GM18870 (cell line): ENCODE data around the gene DLK2.
"Not testable (repeated sequence)": the region's sequence is repeated elsewhere in the genome, so short reads cannot be mapped to it uniquely, and the experiment has no call there.

ENCODE experiments used
- ATAC-seq: cut with Tn5 transposase; IDR thresholded peaks from one replicate; pipeline ENCODE4 v1.9.1; 2021; ENCODE audit warnings: moderate library complexity; ENCODE audit not compliant: unreplicated experiment

DLK2 gene

DNA sequence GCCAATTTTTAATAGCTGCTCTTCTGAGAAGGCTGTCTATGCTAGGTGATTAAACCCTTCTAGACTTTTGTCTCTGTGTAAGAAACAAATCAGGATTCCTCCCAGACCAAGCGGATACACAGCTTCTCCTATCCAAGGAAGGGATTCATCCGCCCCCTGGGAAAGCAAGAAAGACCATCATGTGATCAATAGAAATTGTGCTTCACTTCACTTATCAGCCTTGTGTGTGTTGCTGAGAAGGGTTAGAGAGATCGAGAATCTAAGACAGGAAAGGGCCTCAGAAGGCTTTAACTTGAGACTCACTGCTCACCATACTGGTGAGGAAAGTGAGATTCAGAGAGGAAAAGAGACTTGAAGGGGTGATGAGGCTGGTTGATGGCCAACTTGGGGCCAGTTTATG, 26.5 kb downstream of the DLK2 start:
- ATAC-seq, result no peak

DNA sequence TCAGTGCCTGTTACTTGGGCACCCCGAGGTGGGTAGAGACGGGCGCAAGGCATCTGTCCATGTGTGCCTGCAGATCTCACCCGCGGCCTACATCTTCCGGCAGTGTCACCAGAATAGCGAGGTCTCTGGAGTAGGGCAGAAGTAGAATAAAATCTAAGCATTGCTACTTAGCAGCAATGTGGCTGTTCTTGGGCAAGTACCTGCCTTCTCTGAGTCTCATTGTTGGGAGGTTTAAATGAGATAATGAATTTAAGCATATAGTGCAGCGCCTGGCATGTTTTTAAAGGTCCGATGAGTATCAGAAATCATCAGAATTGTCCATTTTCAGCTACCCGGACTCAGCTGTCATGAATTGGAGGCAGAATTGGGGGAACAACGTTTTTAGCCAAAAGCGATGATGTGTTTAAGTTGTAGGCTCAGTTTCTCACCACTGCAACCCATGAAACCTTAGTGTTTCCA, 27.2 kb downstream of the DLK2 start:
- peak; percentile 32 for ATAC-seq

- peak; percentile 89 for ATAC-seq
Measured at GRCh38 chr6:43427406-43428111, 27.8 kb downstream of the DLK2 start, which contains the start of gene ABCC10. ABCC10 (plus strand) TSS chr6:43427541; CDS start chr6:43427979, 438 bp downstream.

DNA sequence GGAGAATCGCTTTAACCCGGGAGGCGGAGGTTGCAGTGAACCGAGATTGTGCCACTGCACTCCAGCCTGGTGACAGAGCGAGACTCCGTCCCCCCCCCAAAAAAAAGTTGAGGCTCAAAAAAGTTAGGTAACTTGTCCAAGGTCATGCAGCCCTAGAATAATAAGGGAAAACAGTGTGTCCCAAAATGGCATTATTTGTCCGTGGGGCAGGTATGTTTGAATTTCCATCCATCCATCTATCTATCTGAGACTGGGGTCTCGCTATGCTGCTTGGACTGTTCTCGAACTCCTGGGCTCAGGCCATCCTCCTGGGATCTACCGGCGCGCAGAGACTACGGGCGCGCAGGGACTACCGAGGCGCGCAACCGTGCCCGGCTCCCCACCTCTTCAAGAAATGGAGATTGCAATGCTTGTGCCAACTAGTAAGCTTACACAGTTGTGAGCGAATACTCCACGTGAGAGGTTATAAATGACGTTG, 28.4 kb downstream of the DLK2 start:
- no peak for ATAC-seq

DNA sequence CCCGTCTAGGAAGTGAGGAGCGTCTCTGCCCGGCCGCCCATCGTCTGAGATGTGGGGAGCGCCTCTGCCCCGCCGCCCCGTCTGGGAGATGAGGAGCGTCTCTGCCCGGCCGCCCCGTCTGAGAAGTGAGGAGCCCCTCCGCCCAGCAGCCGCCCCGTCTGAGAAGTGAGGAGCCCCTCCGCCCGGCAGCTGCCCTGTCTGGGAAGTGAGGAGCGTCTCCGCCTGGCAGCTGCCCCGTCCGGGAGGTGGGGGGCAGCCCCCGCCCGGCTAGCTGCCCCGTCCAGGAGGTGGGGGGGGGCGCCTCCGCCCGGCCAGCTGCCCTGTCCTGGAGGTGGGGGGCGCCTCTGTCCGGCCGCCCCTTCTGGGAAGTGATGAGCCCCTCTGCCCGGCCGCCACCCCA, 30.3 kb downstream of the DLK2 start:
- ATAC-seq, result not testable (repeated sequence)

DNA sequence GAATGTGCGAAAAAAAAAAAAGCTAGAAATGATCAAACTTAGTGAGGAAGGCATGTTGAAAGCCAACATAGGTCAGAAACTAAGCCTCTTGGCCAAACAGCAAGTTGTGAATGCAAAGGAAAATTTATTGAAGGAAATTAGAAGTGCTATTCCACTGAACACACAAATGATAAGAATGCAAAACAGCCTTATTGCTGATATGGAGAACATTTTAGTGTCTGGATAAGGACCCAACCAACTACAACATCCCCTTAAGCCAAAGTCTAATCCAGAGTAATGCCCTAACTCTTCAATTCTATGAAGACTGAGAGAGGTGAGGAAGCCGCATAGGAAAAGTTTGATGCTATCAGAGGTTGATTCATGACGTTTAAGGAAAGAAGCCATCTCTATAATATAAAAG, 33.5 kb downstream of the DLK2 start:
- no peak for ATAC-seq

GRCh38 chr6:43420012-43420709, 35.2 kb downstream of the DLK2 start:
- no peak for ATAC-seq

GRCh38 chr6:43416935-43417334, 38.4 kb downstream of the DLK2 start:
- no peak for ATAC-seq

DNA sequence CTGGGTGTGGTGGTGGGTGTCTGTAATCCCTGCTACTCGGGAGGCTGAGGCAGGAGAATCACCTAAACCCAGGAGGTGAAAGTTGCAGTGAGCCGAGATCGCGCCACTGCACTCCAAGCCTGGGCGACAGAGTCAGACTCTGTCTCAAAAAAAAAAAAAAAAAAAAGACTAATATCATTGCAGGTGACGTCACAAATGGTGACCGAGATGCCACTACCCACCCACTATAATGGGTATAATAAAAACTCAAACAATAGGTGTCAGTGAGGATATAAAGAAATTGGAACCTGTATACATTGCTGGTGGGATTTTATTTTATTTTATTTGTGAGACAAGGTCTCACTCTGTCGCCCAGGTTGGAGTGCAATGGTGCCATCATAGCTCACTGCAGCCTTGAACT, 40.1 kb downstream of the DLK2 start:
- ATAC-seq, result not testable (repeated sequence)

GRCh38 chr6:43413002-43413401, 42.3 kb downstream of the DLK2 start:
- ATAC-seq, result no peak

- no peak for ATAC-seq
Measured at GRCh38 chr6:43412541-43412940, 42.8 kb downstream of the DLK2 start.

- ATAC-seq, result not testable (repeated sequence)
Measured at GRCh38 chr6:43410776-43411175, 44.6 kb downstream of the DLK2 start.

- ATAC-seq, result no peak
Measured at GRCh38 chr6:43408259-43408658, 47.1 kb downstream of the DLK2 start.

- ATAC-seq, result no peak
Measured at GRCh38 chr6:43407296-43407695, 48.1 kb downstream of the DLK2 start.

DNA sequence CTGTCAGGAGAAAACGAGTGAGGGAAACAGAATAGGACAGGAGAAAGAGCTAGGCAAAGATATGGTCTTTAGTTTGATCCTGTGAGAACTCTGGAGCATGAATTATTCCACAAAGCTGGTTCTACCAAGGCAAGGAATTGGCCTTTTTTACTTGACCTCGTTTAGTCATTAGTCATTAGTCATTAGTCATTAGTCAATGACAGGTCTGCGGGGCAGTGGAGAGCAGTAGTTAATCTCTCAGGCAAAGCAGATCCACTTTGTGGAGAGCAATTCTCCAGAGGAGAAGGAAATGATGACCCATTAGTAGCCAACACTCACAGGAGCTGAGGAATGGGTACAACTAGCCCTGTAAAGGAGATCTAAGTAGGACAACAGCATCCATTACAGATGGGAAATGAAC, 50.0 kb downstream of the DLK2 start:
- ATAC-seq, result no peak

GRCh38 chr6:43402820-43403219, 52.5 kb downstream of the DLK2 start:
- no peak for ATAC-seq

GRCh38 chr6:43401730-43402129, 53.6 kb downstream of the DLK2 start:
- no peak for ATAC-seq
